Fibroblast of villous mesenchyme (primary cell): ENCODE measurements around the gene TEAD2. TPM values are rescaled to one million over a fixed set of nuclear protein-coding genes. Genes with fewer than 3 reads are reported as not detected.

Experiments used
- DNase-seq: peaks from one replicate; pipeline ENCODE4 v3.0.0-alpha.2; 2010; ENCODE audit warnings: low read depth
- H3K4me3 ChIP-seq: 2 replicates; pipeline ENCODE4 v1.5.1; 2011; ENCODE audit warnings: low read depth, mild to moderate bottlenecking, low read length
- CTCF ChIP-seq: IDR thresholded peaks from 2 replicates; pipeline ENCODE4 v1.5.1; 2012; ENCODE audit warnings: low read depth, mild to moderate bottlenecking, low read length; ENCODE audit not compliant: insufficient read depth
- total RNA-seq: library from RNA; depleted of rRNA; stranded (reverse); fragments of >200 nt; gene quantifications from 2 replicates; pipeline ENCODE4 v1.2.3, GENCODE V29; 2012

Gene TEAD2
- total RNA-seq, 1 donor: 37.6 TPM

GRCh38 chr19:49393881-49394280, 31.7 kb upstream of the TEAD2 start:
- H3K4me3 ChIP-seq: no peak overlapping the region
- TF ChIP-seq CTCF: no peak

GRCh38 chr19:49391581-49392399, 29.6 kb upstream of the TEAD2 start:
- peak; percentile 74 for DNase-seq
- peak; percentile 84 for TF ChIP-seq CTCF
- H3K4me3 ChIP-seq: no peak overlapping the region

More at GRCh38 chr19:49393881-49394280, 31.7 kb upstream of the TEAD2 start:
- no peak for DNase-seq

GRCh38 chr19:49390929-49391359, 28.7 kb upstream of the TEAD2 start:
- no peak for TF ChIP-seq CTCF
- no peak for DNase-seq
- H3K4me3 ChIP-seq: no peak overlapping the region

DNA sequence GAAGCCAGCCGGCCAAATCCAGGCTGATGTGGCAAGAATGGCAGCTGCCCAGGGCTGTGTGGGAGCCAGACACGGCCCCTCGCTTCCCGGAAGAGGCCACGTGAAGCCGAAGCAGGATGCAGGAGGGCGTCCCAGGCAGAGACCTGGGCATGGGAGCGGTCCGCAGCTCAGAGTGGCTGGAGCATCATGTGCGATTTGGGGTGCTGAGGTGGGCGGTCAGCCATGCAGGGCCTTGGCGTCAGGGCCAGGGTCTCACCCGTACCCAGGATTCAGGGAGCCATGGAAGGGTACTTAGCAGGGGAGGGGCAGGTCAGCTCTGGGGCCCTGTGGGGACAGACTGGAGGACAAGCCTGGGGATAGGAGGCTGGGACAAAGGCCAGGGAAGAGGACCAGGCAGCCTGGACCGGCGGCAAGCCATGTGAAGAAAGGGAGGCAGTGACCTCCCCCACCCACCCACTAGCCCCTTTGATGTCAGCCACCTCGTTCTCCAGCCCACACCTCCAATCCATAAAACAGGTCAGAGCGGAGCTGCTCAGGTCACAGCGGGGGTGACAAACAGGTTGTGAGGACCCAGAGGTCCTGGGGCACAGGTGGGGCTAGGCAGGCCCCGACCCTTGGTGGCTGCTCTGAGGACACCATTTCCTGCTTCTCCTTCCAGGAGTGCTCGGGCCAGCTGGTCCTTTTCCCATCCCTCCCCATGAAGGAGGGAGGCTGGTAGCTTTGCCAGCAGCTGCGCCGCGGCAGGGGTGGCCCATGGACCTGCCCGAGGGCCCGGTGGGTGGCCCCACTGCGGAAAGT, 28.1 kb upstream of the TEAD2 start:
- no peak overlapping the region for H3K4me3 ChIP-seq
- TF ChIP-seq CTCF: no peak
- no peak for DNase-seq

- TF ChIP-seq CTCF: no peak
- no peak for DNase-seq
These were observed 27.2 kb upstream of the TEAD2 start for GRCh38 chr19:49389406-49389805.

DNA sequence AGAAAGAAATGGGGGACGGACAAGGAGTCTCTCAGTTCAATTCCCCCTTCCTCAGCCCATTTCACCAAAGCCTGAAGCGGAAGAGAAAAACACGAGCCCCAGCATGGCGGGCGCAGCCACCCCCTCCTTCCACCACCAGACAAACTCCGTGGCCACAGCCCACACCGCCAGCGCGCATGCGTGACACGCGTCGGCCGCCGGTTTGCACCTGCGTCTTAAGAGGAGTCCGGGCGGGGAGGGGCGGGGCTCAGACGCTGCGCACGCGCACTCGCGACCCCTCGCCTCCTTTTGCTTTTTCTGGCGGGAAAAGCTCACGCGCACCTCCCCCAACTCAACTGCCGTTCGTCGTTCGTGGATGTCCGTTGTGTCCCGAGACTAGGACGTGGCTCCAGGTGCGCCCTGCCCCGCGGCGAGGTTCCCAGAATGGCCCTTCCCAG, 25.7 kb upstream of the TEAD2 start, which contains the start of gene KASH5:
Gene KASH5, plus strand, starts transcription at position 314 of the 437 bp plus-strand sequence. CDS start 2,635 bp downstream, outside the sequence.
- no peak for TF ChIP-seq CTCF
- peak; percentile 83 for DNase-seq

More at GRCh38 chr19:49389406-49389805, 27.2 kb upstream of the TEAD2 start:
- H3K4me3 ChIP-seq: no peak overlapping the region

More for the DNA sequence above, 25.7 kb upstream of the TEAD2 start, which contains the start of gene KASH5:
- peak within 1 kb of the TSS; percentile 45 for H3K4me3 ChIP-seq
